Loucy (cell line): ENCODE results near the gene SOX8.

Source experiments
- H2AFZ ChIP-seq: fragments of 200-600 bp; sonication (generic); 2 replicates; pipeline ENCODE4 v1.6.0; 2016; ENCODE audit warnings: antibody characterized with exemption, mild to moderate bottlenecking, low read length, moderate library complexity
- H3F3A ChIP-seq: fragments of 200-600 bp; 2 replicates; pipeline ENCODE4 v1.6.0; 2016; ENCODE audit warnings: antibody characterized with exemption, low read depth, mild to moderate bottlenecking
- H3K27me3 ChIP-seq: fragments of 200-600 bp; sonication (generic); 2 replicates; pipeline ENCODE4 v1.6.1; 2014; ENCODE audit warnings: low read length, mild to moderate bottlenecking; ENCODE audit not compliant: insufficient read depth, poor library complexity, severe bottlenecking
- H3K36me3 ChIP-seq: fragments of 200-600 bp; sonication (generic); 2 replicates; pipeline ENCODE4 v1.6.1; 2016; ENCODE audit warnings: low read length; ENCODE audit not compliant: insufficient read depth
- H3K4me1 ChIP-seq: fragments of 200-600 bp; sonication (generic); 2 replicates; pipeline ENCODE4 v1.5.1; 2014; ENCODE audit warnings: low read length, mild to moderate bottlenecking; ENCODE audit not compliant: insufficient read depth, poor library complexity, severe bottlenecking
- H3K4me2 ChIP-seq: fragments of 200-600 bp; sonication (generic); 2 replicates; pipeline ENCODE4 v1.6.0; 2014; ENCODE audit warnings: antibody characterized with exemption, low read length, low read depth, mild to moderate bottlenecking; ENCODE audit not compliant: poor library complexity, severe bottlenecking
- H3K4me3 ChIP-seq: fragments of 200-600 bp; sonication (generic); 2 replicates; pipeline ENCODE4 v1.5.1; 2014; ENCODE audit warnings: low read length, mild to moderate bottlenecking, mixed read lengths; ENCODE audit not compliant: poor library complexity, severe bottlenecking
- H3K79me2 ChIP-seq: fragments of 200-600 bp; sonication (generic); 2 replicates; pipeline ENCODE4 v1.6.1; 2014; ENCODE audit warnings: low read length; ENCODE audit not compliant: insufficient read depth
- H3K9ac ChIP-seq: fragments of 200-600 bp; sonication (generic); 2 replicates; pipeline ENCODE4 v1.6.0; 2014; ENCODE audit warnings: mild to moderate bottlenecking, low read depth, low read length, moderate library complexity; ENCODE audit not compliant: poor library complexity, severe bottlenecking
- H3K9me2 ChIP-seq: fragments of 200-600 bp; sonication (generic); replicated peaks from 2 replicates; pipeline ENCODE4 v1.6.1; 2016; ENCODE audit warnings: low read depth, low read length, mixed read lengths
- H3K9me3 ChIP-seq: fragments of 200-600 bp; sonication (generic); 2 replicates; pipeline ENCODE4 v1.6.1; 2014; ENCODE audit warnings: mild to moderate bottlenecking, antibody characterized with exemption, low read length, low read depth; ENCODE audit not compliant: insufficient read depth
- H4K20me1 ChIP-seq: fragments of 200-600 bp; sonication (generic); 2 replicates; pipeline ENCODE4 v1.6.0; 2014; ENCODE audit warnings: antibody characterized with exemption, low read length, mild to moderate bottlenecking; ENCODE audit not compliant: insufficient read depth, poor library complexity, severe bottlenecking
- EZH2phosphoT487 ChIP-seq: fragments of 200-600 bp; IDR thresholded peaks from 2 replicates; pipeline ENCODE4 v1.6.1; 2018; ENCODE audit warnings: antibody characterized with exemption, mild to moderate bottlenecking, moderate library complexity, borderline replicate concordance
- TF ChIP-seq, protein P1 (sequence below): fragments of 200-600 bp; sonication (generic); conservative IDR thresholded peaks from 2 replicates; pipeline ENCODE4 v1.5.1; 2014; ENCODE audit warnings: mild to moderate bottlenecking, antibody characterized with exemption, low read length

SOX8 gene

DNA sequence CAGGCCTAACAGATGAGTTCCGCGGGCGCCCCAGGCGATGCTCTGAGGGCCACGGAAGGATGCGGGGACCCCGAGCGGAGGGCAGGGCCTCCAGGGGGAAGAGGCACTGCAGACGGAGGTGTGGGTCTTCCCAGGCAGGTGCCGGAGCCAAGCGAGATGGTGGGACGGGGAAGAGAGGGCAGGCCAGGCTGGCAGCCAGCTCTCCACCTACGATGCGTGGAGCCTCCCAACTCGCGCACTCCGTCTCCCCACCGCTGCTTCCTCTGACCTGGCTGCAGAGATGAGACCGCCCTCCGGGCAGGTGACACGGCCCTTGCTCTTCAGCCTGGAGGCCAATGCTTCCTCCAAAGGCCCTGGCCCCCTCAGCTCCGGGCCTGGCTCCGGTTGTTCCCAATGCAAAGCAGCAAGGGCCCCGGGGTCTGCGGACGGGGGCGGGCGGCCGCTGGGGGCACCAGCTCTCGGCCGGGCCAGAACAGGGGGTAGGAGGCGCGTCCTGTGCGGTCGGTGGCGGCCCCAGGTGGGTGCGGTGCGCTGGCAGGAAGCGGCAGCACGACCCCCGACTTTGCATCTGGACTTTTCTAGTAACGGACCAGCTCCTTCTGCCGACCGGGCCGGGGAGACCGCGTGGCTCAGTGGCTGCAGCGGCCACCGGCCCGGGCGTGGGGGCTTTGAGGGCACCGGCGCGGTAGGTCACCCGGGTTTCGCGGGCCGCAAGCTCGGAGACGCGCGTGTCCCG lies 1.5 kb upstream of the SOX8 start:
- H3K79me2 ChIP-seq, result no peaks in the 10 kb centered on the region
- no peak overlapping the region for H3K4me3 ChIP-seq
- H3K9me3 ChIP-seq, result no peaks in the 10 kb centered on the region
- H3K4me1 ChIP-seq, result no peaks in the 10 kb centered on the region
- H4K20me1 ChIP-seq, result no peaks in the 10 kb centered on the region
- H2AFZ ChIP-seq, result no peak overlapping the region
- H3K9ac ChIP-seq, result no peak overlapping the region
- H3K9me2 ChIP-seq, result no peaks in the 10 kb centered on the region
- H3K27me3 ChIP-seq, result no peaks in the 10 kb centered on the region
- TF ChIP-seq, protein P1, sequence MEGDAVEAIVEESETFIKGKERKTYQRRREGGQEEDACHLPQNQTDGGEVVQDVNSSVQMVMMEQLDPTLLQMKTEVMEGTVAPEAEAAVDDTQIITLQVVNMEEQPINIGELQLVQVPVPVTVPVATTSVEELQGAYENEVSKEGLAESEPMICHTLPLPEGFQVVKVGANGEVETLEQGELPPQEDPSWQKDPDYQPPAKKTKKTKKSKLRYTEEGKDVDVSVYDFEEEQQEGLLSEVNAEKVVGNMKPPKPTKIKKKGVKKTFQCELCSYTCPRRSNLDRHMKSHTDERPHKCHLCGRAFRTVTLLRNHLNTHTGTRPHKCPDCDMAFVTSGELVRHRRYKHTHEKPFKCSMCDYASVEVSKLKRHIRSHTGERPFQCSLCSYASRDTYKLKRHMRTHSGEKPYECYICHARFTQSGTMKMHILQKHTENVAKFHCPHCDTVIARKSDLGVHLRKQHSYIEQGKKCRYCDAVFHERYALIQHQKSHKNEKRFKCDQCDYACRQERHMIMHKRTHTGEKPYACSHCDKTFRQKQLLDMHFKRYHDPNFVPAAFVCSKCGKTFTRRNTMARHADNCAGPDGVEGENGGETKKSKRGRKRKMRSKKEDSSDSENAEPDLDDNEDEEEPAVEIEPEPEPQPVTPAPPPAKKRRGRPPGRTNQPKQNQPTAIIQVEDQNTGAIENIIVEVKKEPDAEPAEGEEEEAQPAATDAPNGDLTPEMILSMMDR, result no peak
- no peak for TF ChIP-seq EZH2phosphoT487
- H3F3A ChIP-seq, result no peaks in the 10 kb centered on the region
- no peak overlapping the region for H3K4me2 ChIP-seq
- H3K36me3 ChIP-seq, result no peaks in the 10 kb centered on the region

DNA sequence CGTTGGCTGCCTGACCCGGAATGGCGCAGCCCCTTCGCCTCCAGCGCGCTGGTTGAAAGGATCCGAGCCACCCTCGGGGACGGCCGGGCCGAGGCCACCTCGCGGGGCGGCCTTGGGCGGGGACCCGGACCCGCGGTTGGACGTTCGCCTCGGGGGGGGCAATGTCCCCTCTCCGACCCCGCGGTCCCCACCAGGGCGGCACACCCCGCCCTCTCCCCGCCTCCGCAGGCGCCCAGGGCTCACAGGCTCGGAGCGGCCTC lies 1.0 kb upstream of the SOX8 start:
- Histone ChIP-seq H2AFZ (no peak overlapping the region), H3K79me2 (no peaks in the 10 kb centered on the region), H3K4me1 (no peaks in the 10 kb centered on the region), H3K9ac (no peak overlapping the region), H3F3A (no peaks in the 10 kb centered on the region), H3K4me3 (no peak overlapping the region), H3K36me3 (no peaks in the 10 kb centered on the region), H4K20me1 (no peaks in the 10 kb centered on the region), H3K9me2 (no peaks in the 10 kb centered on the region), H3K4me2 (no peak overlapping the region), H3K27me3 (no peaks in the 10 kb centered on the region), H3K9me3 (no peaks in the 10 kb centered on the region)
- TF ChIP-seq, protein P1, result no peak
- TF ChIP-seq EZH2phosphoT487, result no peak

DNA sequence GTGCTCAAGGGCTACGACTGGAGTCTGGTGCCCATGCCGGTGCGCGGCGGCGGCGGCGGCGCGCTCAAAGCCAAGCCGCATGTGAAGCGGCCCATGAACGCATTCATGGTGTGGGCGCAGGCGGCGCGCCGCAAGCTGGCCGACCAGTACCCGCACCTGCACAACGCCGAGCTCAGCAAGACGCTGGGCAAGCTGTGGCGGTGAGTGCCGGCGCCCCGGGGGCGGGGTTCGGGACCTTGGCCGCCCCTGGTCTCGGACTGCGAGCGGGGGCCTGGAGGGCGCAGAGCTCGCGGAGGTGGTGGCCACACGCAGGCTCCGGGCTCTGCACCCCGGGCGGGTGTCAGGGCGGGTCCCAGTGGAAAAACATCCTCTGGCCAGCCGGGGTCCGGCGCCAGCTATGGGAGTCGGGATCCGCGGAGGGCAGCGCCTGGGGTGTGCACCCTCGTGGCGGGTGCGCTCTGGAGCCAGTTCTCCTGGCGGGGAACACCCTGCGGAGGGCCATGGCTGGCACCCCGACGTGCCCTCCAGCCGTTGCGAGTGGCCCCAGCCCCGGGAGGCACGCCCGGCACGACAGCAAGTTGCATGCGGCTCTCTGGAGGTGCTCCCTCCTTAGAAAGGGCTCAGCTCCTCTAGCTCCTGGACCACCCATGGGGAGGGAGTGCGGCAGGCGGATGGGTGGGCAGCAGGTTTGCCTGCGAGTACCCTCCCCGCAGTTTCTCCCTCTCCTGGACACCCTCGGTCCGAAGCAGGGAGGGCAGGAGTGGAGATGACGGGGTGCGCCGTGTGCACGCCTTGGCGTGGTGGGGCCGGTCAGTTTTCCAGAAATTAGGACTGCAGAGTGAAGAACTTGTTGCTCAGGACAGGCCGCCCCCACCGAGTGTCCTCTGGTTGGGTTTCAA lies 824 bp downstream of the SOX8 start:
- Histone ChIP-seq H3K79me2 (no peaks in the 10 kb centered on the region), H3K9me3 (no peaks in the 10 kb centered on the region), H3K27me3 (no peaks in the 10 kb centered on the region), H3K9me2 (no peaks in the 10 kb centered on the region), H4K20me1 (no peaks in the 10 kb centered on the region), H3K36me3 (no peaks in the 10 kb centered on the region), H3K4me3 (no peak overlapping the region), H3F3A (no peaks in the 10 kb centered on the region), H2AFZ (no peak overlapping the region), H3K4me2 (no peak overlapping the region), H3K9ac (no peak overlapping the region), H3K4me1 (no peaks in the 10 kb centered on the region)
- TF ChIP-seq EZH2phosphoT487, result no peak
- TF ChIP-seq, protein P1, result no peak
